GM23338 (cell line): ENCODE results near the gene STRA8. TPM values are rescaled to one million over a fixed set of nuclear protein-coding genes. Genes with fewer than 3 reads are reported as not detected.

Source experiments
- ATAC-seq: fragments of 200-7000 bp; cut with Tn5 transposase; 3 replicates; pipeline ENCODE4 v1.9.1; 2020
- DNase-seq: peaks from one replicate; pipeline ENCODE4 v3.0.0-alpha.2; 2015; ENCODE audit warnings: low spot score
- H2AFZ ChIP-seq: fragments of 200-600 bp; sonication (generic); 2 replicates; pipeline ENCODE4 v1.8.0; 2016; ENCODE audit warnings: antibody characterized with exemption, mild to moderate bottlenecking, moderate library complexity
- H3F3A ChIP-seq: fragments of 200-600 bp; sonication (generic); replicated peaks from 2 replicates; pipeline ENCODE4 v1.8.0; 2017; ENCODE audit warnings: antibody characterized with exemption, mixed run types, low read depth
- H3K27ac ChIP-seq: fragments of 200-600 bp; sonication (generic); 2 replicates; pipeline ENCODE4 v1.6.1; 2016; ENCODE audit warnings: low read depth
- H3K27me3 ChIP-seq: fragments of 200-600 bp; sonication (generic); 2 replicates; pipeline ENCODE4 v1.8.0; 2016; ENCODE audit warnings: mild to moderate bottlenecking, mixed run types, moderate library complexity; ENCODE audit not compliant: insufficient read depth
- H3K36me3 ChIP-seq: fragments of 200-600 bp; sonication (generic); 2 replicates; pipeline ENCODE4 v1.8.0; 2016; ENCODE audit warnings: mild to moderate bottlenecking; ENCODE audit not compliant: insufficient read depth
- H3K4me1 ChIP-seq: fragments of 200-600 bp; sonication (generic); 2 replicates; pipeline ENCODE4 v1.8.0; 2016; ENCODE audit warnings: mild to moderate bottlenecking, moderate library complexity; ENCODE audit not compliant: insufficient read depth
- H3K4me2 ChIP-seq: fragments of 200-600 bp; sonication (generic); 2 replicates; pipeline ENCODE4 v1.7.1; 2017; ENCODE audit warnings: mixed run types
- H3K4me3 ChIP-seq: fragments of 200-600 bp; sonication (generic); 2 replicates; pipeline ENCODE4 v1.6.1; 2016; ENCODE audit warnings: mixed run types
- H3K79me2 ChIP-seq: fragments of 200-600 bp; sonication (generic); replicated peaks from 2 replicates; pipeline ENCODE4 v1.8.0; 2017; ENCODE audit warnings: mild to moderate bottlenecking; ENCODE audit not compliant: insufficient read depth
- H3K9me2 ChIP-seq: fragments of 200-600 bp; sonication (generic); 2 replicates; pipeline ENCODE4 v1.8.0; 2017; ENCODE audit not compliant: insufficient read depth
- H4K20me1 ChIP-seq: fragments of 200-600 bp; sonication (generic); replicated peaks from 2 replicates; pipeline ENCODE4 v1.8.0; 2017; ENCODE audit warnings: mild to moderate bottlenecking; ENCODE audit not compliant: insufficient read depth
- H3K27ac Mint-ChIP-seq: 2 replicates; pipeline ENCODE4 v1.8.0; 2020; ENCODE audit warnings: inconsistent platforms, mild to moderate bottlenecking, moderate library complexity, mixed read lengths
- H3K27me3 Mint-ChIP-seq: 3 replicates; pipeline ENCODE4 v1.8.0; 2022; ENCODE audit warnings: low read depth, mild to moderate bottlenecking, moderate library complexity, mixed read lengths, inconsistent platforms; ENCODE audit not compliant: insufficient read depth, poor library complexity
- H3K36me3 Mint-ChIP-seq: 3 replicates; pipeline ENCODE4 v1.8.0; 2021; ENCODE audit warnings: low read depth, mild to moderate bottlenecking, inconsistent platforms, moderate library complexity, mixed read lengths
- H3K4me1 Mint-ChIP-seq: 3 replicates; pipeline ENCODE4 v1.8.0; 2020; ENCODE audit warnings: mild to moderate bottlenecking, inconsistent platforms, mixed read lengths
- H3K4me3 Mint-ChIP-seq: 3 replicates; pipeline ENCODE4 v1.8.0; 2021; ENCODE audit warnings: moderate library complexity, mild to moderate bottlenecking, inconsistent platforms, mixed read lengths
- H3K9me3 Mint-ChIP-seq: 3 replicates; pipeline ENCODE4 v1.8.0; 2020; ENCODE audit warnings: moderate library complexity, mild to moderate bottlenecking, inconsistent platforms, mixed read lengths
- CREB1 ChIP-seq: fragments of 250-450 bp; sonication (Bioruptor Pico); IDR thresholded peaks from 2 replicates; pipeline ENCODE4 v1.5.0; 2020; ENCODE audit warnings: low read depth, mild to moderate bottlenecking, moderate library complexity
- EZH2 ChIP-seq: fragments of 200-600 bp; sonication (generic); IDR thresholded peaks from one replicate; pipeline ENCODE4 v1.8.0; 2017; ENCODE audit warnings: antibody characterized with exemption, mild to moderate bottlenecking, low read depth; ENCODE audit not compliant: unreplicated experiment
- EZH2phosphoT487 ChIP-seq: fragments of 200-600 bp; sonication (generic); IDR thresholded peaks from one replicate; pipeline ENCODE4 v1.8.1; 2018; ENCODE audit warnings: antibody characterized with exemption; ENCODE audit not compliant: unreplicated experiment
- JUNB ChIP-seq: IDR thresholded peaks from one replicate; pipeline ENCODE4 v1.6.1; 2016; ENCODE audit warnings: antibody characterized with exemption; ENCODE audit not compliant: unreplicated experiment
- POLR2AphosphoS5 ChIP-seq: IDR thresholded peaks from 2 replicates; pipeline ENCODE4 v1.6.1; 2016; ENCODE audit warnings: antibody characterized with exemption, low read depth
- ZNF114 ChIP-seq: fragments of 250-450 bp; sonication (Bioruptor Pico); IDR thresholded peaks from 2 replicates; pipeline ENCODE4 v1.5.0; 2020; ENCODE audit warnings: mild to moderate bottlenecking, moderate library complexity
- ZNF331 ChIP-seq: fragments of 250-450 bp; sonication (Bioruptor Pico); IDR thresholded peaks from 2 replicates; pipeline ENCODE4 v1.5.0; 2020; ENCODE audit warnings: low read depth, mild to moderate bottlenecking, moderate library complexity
- ZNF462 ChIP-seq: fragments of 250-450 bp; sonication (Bioruptor Pico); IDR thresholded peaks from 2 replicates; pipeline ENCODE4 v1.5.0; 2020; ENCODE audit warnings: mild to moderate bottlenecking, moderate library complexity
- polyA plus RNA-seq: library from polyadenylated mRNA; unstranded; fragments of >200 nt; fragmentation: Nextera tagmentation; extraction: Ambion mirVana; gene quantifications from 2 replicates; pipeline ENCODE4 v1.2.1, GENCODE V29; 2016
- total RNA-seq: library from RNA; depleted of rRNA; stranded (reverse); fragments of >200 nt; shearing (Covaris generic); gene quantifications from 2 replicates; pipeline ENCODE4 v1.2.3, GENCODE V29; 2014
- TF ChIP-seq, protein P1 (sequence below), 2 experiments: fragments of 200-600 bp in 1 of 2; sonication (generic) in 1 of 2; conservative IDR thresholded peaks; 2 replicates each; pipeline versions ENCODE4 v1.5.1 to v1.6.1; 2016 to 2017; ENCODE audit warnings: antibody characterized with exemption in 2 of 2, low read depth in 2 of 2, mild to moderate bottlenecking in 2 of 2, moderate library complexity in 1 of 2
- TF ChIP-seq, protein P2 (sequence below): IDR thresholded peaks from 2 replicates; pipeline ENCODE4 v1.6.1; 2016; ENCODE audit warnings: antibody characterized with exemption

Gene STRA8
- total and polyA plus RNA-seq, 2 experiments from 2014 or later, result not detected

DNA sequence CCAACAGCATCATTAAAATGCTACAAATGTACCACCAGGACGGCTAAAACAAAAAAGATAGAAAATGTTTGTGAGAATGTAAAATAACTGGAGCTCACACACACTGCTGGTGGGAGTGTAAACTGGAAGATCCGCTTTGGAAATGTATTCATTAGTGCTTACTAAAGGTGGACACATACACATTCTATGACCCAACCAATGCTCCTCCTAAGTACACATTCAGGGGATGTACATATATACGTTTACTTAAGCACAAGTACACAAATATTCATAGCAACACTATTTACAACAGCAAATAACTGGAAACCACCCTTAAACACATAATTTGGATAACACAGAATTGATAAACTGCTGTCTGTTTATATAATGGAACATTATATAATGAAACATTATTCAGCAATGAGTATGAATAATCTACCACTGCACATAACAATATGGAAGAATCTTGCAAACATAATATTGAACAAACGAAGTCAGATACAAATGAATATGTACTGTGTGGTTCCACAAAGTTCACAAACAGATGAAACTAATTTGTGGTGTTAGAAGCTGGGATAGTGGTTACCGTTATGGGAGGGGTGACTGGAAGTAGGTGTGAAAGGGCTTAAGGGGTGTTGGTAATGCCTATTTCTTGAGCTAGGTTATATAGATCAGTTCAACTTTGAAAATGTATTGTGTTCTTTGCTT is 52.1 kb downstream of the STRA8 start:
- Mint-ChIP-seq H3K4me3 (no peak overlapping the region), H3K36me3 (no peaks in the 10 kb centered on the region), H3K27ac (no peak overlapping the region), H3K27me3 (no peaks in the 10 kb centered on the region), H3K9me3 (peaks cover 5% of the 10 kb centered on the region; the same call in 2 of the 3 replicates), H3K4me1 (no peaks in the 10 kb centered on the region)
- Histone ChIP-seq H3K27ac (no peak overlapping the region), H3K36me3 (no peaks in the 10 kb centered on the region), H3K27me3 (no peaks in the 10 kb centered on the region), H4K20me1 (no peaks in the 10 kb centered on the region), H3K4me2 (no peak overlapping the region), H3K4me3 (no peak overlapping the region), H2AFZ (no peak overlapping the region), H3K4me1 (no peaks in the 10 kb centered on the region), H3K9me2 (no peaks in the 10 kb centered on the region), H3F3A (no peaks in the 10 kb centered on the region), H3K79me2 (no peaks in the 10 kb centered on the region)
- DNase-seq (no peak), ATAC-seq (no peak)
- TF ChIP-seq JUNB (no peak), POLR2AphosphoS5 (no peak), ZNF114 (CRISPR knock-in tag) (no peak), EZH2 (no peak), ZNF331 (CRISPR knock-in tag) (no peak)

GRCh38 chr7:135286876-135287275 is 53.2 kb downstream of the STRA8 start:
- no peak for ATAC-seq
- H3K4me3 Mint-ChIP-seq, result no peak overlapping the region
- Histone ChIP-seq H3K36me3 (no peaks in the 10 kb centered on the region), H3K27ac (no peak overlapping the region), H3F3A (no peaks in the 10 kb centered on the region), H3K4me2 (no peak overlapping the region), H3K4me1 (no peaks in the 10 kb centered on the region), H2AFZ (no peak overlapping the region), H3K9me2 (no peaks in the 10 kb centered on the region), H4K20me1 (no peaks in the 10 kb centered on the region), H3K4me3 (no peak overlapping the region), H3K79me2 (no peaks in the 10 kb centered on the region), H3K27me3 (no peaks in the 10 kb centered on the region)
- no peaks in the 10 kb centered on the region for H3K4me1 Mint-ChIP-seq
- H3K36me3 Mint-ChIP-seq, result no peaks in the 10 kb centered on the region
- no peak for DNase-seq
- H3K27ac Mint-ChIP-seq, result no peak overlapping the region
- no peaks in the 10 kb centered on the region for H3K27me3 Mint-ChIP-seq
- H3K9me3 Mint-ChIP-seq, result peaks cover 5% of the 10 kb centered on the region; the same call in 2 of the 3 replicates
- no peak for TF ChIP-seq ZNF114 (CRISPR knock-in tag)
- TF ChIP-seq, protein P1, sequence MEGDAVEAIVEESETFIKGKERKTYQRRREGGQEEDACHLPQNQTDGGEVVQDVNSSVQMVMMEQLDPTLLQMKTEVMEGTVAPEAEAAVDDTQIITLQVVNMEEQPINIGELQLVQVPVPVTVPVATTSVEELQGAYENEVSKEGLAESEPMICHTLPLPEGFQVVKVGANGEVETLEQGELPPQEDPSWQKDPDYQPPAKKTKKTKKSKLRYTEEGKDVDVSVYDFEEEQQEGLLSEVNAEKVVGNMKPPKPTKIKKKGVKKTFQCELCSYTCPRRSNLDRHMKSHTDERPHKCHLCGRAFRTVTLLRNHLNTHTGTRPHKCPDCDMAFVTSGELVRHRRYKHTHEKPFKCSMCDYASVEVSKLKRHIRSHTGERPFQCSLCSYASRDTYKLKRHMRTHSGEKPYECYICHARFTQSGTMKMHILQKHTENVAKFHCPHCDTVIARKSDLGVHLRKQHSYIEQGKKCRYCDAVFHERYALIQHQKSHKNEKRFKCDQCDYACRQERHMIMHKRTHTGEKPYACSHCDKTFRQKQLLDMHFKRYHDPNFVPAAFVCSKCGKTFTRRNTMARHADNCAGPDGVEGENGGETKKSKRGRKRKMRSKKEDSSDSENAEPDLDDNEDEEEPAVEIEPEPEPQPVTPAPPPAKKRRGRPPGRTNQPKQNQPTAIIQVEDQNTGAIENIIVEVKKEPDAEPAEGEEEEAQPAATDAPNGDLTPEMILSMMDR (conservative IDR thresholded peaks at IDR 0.05; ENCODE audit: low read depth in 2 of 2), result no peak
- no peak for TF ChIP-seq JUNB
- TF ChIP-seq ZNF462 (CRISPR knock-in tag), result no peak
- TF ChIP-seq ZNF331 (CRISPR knock-in tag), result no peak
- TF ChIP-seq EZH2phosphoT487, result no peak
- no peak for TF ChIP-seq EZH2
- no peak for TF ChIP-seq CREB1
- TF ChIP-seq, protein P2, sequence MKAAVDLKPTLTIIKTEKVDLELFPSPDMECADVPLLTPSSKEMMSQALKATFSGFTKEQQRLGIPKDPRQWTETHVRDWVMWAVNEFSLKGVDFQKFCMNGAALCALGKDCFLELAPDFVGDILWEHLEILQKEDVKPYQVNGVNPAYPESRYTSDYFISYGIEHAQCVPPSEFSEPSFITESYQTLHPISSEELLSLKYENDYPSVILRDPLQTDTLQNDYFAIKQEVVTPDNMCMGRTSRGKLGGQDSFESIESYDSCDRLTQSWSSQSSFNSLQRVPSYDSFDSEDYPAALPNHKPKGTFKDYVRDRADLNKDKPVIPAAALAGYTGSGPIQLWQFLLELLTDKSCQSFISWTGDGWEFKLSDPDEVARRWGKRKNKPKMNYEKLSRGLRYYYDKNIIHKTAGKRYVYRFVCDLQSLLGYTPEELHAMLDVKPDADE, result no peak
